CD4-positive, alpha-beta T cell treated with Interleukin-1 beta for 1 hour (primary cell): Measurements from ENCODE around the gene HIBADH.

Source experiments
- DNase-seq, 2 donors: peaks; one replicate each; pipeline ENCODE4 v3.0.0-alpha.2; 2020 to 2022

Gene HIBADH

DNA sequence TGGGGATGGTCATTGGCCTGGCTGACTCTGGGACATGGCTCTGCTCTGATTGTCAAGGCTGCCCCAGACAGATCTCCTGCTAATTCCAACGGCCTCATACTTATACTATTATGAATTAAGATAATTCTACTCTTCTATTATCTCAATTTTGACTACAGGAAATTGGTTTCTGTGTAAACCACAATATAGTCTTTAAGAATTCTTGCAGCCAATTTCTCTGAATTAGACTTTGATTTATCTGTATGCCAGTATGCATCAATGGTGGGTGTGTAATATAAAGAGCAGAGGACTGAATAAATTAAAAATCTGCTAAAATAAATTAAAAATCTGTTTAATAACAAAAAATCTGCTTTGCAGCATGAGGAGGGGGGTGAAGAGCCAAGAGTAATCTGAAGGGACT lies 27.0 kb downstream of the HIBADH start:
- DNase-seq = no peak

DNA sequence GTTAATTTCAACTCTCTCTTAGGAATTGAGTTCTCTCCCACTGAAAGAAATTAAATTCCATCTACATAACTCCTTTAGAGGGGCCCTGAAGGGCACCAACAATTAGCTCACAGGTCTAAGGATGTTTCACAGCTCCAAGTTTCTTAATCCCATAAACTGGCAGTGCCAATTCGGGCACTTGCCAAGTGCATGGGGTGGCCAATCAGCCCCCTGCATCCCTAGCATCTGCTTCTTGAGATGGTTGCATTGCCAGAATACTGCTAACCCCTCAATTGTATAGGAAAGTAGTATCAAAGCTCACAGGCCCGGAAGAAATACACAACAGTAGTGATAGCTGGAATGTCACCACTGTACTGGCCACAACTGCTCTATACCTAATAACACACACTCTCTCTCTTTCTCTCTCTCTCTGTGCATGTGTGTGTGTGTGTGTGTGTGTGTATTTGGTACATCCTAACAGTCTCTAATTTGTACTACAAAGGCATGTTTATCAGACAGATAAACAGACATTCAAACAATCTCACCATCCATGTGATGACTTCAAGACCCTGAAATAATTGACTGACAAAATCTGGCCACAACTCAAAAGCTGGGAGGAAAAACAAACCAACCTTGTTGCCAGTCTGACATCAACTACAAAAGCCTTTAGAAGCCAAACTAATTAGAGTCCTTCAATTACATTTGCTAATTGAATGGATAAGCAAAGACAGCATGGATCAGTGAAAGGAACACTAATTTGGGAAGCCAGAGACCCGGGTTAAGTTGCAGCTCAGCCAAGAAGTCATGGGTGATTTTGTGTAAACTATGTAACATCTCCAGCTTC lies 27.8 kb downstream of the HIBADH start:
- no peak for DNase-seq

- no peak for DNase-seq
Observed at GRCh38 chr7:27633062-27633461, 29.6 kb downstream of the HIBADH start.

- no peak for DNase-seq
Observed at GRCh38 chr7:27631391-27631790, 31.3 kb downstream of the HIBADH start.

GRCh38 chr7:27627146-27627545 lies 35.5 kb downstream of the HIBADH start:
- no peak for DNase-seq

DNA sequence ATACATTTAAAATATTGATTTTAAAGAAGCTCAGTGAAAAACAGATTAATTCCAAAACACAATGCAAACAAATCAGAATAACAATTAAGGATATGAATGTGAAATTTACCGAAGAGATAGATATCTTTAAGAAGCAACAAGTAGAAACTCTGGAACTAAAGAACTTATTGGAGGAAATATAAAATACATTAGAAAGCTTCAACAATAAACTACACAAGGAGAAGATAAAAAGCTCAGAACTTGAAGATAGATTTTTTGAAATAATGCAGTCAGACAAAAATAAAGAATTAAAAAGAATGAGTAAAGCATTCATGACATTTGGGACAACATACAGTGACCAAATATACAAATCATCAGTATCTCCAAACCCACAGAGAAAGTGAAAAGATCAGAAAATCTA lies 43.2 kb downstream of the HIBADH start:
- no peak for DNase-seq

DNA sequence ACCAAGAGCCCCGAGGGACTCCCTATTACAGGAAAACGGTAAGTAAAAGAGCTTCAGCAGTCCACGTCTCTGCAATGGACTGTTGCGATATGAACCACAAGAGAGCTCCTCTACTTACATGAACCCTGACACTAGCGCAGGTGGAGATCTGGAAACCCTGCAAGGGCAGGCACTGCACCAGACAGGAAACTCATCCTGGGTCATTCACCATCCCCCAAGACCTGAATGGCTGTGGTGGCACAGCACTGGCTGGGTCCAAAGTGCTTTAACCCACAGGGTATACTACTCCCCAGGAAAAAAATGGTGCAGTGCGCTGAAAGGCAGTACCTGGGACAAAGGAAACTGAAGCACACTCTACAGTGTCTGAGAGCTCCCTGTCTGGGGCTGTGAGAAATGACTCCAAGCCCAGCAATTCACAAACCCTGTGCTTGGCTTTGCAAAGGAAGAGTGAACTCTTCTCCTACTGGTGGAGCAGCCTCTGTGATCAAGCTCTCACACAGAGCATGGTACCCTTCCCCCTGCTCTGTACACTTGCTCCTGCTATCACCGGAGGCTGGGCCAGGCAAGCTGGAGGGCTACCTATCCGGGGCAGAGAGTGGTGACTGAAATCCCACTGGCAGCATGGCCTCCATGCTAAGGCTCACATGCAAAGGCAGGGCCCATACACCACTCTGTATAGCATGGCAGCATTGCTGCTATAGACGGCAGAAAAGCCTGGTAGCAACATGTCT lies 44.9 kb downstream of the HIBADH start:
- no peak for DNase-seq

DNA sequence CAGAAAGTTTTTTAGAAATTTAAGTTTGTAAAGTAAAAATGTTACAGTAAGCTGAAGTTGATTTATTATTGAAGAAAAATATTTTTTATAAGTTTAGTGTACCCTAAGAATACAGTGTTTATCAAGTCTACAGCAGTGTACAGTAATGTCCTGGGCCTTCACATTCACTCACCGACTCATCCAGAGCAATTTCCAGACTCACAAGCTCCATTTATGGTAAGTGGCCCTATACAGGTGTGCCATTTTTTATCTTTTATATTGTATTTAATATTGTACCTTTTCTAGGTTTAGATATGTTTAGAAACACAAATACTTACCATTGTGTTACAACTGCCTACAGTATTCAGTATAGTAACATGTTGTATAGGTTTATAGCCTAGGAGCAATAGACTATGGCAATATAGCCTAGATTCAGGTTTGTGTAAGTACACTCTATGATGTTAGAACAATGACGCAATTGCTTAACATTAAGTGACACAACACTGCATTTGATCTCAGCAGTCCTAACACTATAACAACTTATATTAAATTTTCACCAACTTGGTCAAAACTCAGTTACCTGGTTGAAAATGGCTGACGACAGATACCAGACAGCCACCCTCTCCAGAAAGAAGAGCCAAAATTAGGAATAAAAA lies 45.7 kb downstream of the HIBADH start:
- DNase-seq = no peak

GRCh38 chr7:27616186-27616491 lies 46.5 kb downstream of the HIBADH start:
- DNase-seq = no peak

DNA sequence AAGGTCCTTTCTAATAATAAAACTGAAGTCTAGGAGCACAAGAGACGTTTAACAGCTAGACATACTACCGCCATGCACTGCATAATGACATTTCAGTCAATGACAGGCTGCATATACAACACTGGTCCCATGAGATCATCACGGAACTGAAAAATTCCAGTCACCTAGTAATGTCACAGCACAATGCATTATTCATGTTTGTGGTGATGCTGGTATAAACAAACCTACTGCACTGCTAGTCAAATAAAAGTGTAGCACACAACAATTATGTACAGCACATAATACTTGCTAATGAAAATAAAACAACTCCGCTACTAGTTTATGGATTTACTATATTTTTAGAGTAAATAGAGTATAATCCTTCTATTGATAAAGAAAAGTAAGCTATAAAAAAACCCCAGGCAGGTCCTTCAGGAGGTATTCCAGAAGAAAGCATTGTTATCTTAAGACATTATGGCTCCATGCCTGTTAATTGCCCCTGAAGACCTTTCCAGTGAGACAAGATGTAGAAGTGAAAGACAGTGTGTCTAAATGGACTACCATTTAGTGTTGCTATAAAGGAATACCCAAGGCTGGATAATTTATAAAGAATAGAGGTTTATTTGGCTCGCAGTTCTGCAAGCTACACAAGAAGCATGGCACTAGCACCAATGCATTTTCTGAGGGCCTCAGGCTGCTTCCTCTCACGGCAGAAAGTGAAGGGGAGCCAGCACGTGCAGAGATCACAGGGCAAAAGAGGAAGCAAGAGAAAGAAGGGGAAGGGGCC lies 47.1 kb downstream of the HIBADH start:
- no peak for DNase-seq

DNA sequence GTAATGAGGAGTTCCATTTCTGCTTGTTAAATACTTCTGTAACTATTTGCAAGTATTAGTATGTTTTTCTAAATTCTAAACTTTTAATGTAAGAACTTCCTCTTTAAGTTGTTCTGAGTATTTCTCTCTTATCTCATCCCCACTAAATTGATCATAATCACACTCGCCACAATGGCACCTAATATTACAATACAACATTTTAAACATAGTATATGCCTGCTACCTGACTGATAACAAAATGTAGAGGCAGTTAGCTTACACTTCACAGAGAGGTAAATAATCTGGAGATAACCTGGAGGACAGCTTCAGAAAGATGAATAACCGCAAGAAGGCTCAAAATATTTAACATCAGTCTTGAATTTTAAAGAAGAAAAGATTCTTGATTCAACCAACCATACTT lies 48.6 kb downstream of the HIBADH start:
- DNase-seq = no peak

DNA sequence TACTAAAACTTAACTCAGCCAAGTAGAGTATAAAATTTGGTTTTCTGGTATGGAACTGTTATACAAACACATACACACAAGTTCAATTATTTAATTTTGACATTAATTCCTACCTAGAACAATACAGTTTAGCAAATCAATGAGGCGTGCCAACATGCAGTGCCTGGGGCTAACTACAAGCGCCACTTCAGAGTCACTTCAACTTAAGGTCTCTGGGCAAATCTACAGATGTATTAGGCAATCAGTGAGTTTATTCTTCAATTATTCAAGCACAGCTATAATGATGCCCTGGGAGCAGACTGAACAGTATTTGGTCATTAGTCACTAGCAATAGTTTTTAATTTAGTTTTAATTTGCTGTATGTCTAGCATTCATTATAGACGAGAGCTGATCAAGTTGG lies 51.6 kb downstream of the HIBADH start:
- DNase-seq = no peak

DNA sequence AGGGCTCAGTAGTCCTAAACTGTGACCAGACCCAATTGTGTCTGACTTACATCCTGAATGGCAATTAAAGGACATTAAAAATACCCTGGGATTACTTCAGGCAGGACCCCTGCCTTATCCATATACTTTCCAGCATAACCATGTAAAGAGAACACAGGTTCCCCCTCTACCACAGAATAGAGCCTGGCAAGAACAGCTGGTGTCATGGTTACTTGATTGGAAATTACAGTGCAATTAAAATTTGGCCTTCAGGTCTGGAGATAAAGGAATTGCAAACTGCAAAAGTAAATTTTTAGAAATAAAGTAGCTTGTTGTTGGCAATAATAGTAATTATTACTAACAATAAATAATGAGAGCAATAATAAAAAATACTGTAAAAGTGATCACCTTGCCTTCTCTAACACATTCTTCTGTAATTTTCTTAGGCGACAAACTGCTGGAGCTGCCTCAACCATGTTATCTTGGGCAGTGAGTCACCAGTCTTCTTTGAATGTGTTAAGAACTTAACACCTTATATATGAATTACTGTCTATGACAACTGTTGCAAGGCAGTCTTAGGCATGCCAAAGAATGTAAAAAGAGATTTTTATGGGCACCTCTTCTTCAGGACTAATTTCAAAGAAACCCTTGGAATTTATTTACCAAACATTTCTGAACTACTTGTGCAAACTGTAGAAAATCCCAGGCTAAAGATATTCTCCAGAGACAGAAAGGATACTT lies 53.7 kb downstream of the HIBADH start:
- DNase-seq = no peak

DNA sequence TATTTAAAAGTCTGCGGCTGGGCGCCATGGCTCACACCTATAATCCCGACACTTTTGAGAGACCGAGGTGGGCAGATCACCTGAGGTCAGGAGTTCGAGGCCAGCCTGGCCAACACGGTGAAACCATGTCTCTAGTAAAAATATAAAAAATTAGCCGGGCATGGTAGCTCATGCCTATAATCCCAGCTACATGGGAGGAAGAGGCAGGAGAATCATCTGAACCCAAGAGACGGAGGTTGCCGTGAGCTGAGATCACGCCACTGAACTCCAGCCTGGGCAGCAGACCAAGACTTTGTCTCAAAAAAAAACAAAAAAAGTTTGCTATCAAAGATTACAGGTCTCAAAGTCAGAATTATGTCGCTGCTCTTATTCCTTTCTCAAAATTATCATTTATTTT lies 55.5 kb downstream of the HIBADH start:
- DNase-seq = no peak

DNA sequence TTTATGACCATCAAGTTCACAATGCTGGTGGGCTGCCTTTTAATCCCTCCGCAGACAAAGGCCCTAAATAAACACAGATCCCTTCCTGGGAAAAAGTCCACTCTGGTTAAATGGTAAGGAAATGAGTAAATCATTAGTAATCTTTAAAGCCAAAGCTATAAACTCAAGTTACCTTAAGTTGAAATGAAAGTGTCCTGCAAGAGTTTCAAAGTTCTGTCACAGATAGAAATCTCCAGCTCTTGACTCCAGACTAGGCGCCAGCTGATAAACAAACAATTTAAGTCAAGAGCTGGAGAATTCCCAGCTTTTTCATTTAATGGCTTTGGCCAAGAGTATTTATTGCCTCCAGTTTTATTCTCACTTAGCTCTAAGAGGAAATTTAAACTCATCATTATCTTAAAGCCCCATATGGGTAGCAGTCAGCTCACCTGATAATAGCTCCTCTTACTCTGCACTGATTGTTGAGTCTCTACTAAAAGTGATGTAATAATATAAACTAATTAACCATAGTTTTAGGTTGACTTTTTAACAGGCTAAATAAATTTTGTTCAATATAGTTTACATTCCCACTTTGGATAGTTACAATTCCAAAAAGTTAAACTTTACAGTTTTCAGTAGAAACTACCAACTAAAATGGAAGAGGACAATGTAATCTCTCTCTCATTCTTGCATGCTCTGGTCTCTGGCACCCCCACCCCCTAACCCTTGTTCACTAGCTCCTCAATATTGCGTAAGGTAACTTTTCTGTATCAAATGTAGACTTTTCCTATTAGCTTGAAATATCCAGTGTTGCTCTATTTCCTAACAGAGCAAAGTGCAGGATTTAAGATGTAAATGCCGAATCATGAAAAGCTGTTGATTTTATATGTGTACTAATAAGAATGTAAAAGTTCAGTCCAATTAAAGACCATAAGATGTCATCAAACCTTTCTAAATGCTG lies 56.1 kb downstream of the HIBADH start:
- no peak for DNase-seq

DNA sequence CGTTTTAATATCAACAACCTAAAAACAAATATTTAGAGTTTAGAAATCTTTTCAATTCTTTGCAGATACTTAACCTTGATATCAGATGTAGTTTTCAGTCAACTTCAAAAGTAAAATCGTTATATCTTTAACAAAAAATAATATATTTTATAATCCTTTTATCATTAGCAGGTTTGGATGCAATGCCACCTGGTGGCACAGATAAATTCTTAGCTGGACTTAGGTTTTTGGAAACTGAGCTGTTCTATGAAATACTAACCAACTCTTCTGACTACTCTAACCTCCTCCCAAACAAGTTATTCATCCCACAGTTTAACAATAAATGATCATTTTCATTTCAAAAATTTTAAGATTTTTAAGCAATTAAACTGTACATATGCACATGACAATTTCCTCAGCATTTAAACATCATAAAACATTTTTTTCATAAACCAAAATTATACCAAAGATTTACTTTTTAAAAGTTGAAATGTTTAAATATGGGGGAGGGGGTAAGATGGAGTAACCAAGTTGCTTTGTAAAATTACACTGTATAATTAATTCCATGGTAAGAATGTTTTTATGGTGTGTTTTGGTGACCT lies 56.9 kb downstream of the HIBADH start:
- DNase-seq = no peak

GRCh38 chr7:27605283-27605682 lies 57.4 kb downstream of the HIBADH start:
- no peak for DNase-seq

DNA sequence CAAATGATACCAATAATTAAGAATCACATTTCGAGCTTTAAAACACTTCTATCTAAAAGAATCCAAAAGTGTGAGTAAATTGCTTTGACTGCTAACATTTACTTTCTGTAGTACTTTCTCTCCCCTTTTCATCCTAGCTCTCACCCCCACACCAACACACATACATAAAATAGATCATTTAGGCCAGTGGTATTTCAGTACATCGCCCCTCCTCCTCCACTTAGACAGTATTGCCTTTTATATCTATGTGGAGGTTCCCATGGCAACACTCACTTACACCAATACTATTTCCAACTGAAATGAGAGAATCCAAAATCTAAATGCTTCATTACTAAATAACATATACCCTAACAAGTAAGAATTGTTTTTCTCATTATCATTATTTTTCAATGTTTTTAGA lies 58.9 kb downstream of the HIBADH start:
- DNase-seq = no peak

DNA sequence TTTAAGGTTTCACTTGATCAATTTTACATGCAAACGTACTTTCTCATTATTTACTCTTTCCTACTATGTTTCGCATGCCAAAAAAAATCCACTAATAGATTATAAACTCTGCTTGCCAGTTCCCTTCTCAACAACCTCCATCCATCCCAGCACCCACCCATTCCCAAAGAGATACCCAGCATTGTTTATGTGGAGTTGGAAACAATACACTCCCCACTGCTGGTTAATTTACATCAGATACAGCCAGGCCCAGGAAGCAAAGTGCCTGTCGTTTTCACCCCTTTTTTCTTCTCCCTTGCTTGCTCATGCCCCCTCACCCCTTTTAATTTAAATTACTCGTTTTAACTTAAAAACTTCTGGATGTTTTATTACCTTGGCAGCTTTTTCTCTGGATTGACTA lies 59.9 kb downstream of the HIBADH start:
- no peak for DNase-seq

DNA sequence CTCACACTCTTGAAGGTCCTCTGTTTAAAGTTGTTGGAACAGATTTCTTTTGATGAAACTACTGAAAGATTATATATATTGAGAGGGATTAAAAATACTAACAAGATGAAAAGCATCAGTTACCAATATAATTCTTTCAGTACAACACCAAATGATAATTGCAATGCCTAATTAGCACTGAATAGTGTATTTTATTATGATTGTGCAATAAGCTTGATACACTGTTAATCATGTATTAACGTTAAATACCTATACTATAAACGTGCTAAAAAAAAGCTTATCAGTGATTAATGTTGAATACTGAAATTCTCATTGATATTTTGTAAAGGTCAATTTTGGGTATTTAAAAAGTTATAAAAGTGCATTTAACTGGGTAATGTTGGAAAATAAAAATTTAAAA lies 61.5 kb downstream of the HIBADH start:
- DNase-seq = no peak

- no peak for DNase-seq
Observed at GRCh38 chr7:27600247-27600646, 62.4 kb downstream of the HIBADH start.
